Endothelial cell of umbilical vein (primary cell): Measurements from ENCODE around the gene MVD. TPM values are rescaled to one million over a fixed set of nuclear protein-coding genes. Genes with fewer than 3 reads are reported as not detected.

Source experiments
- BruUV-seq: library from RNA; stranded (reverse); fragments of 400-500 nt; replicated peaks from 2 replicates; lab custom pipeline; 2021; lab: Mats Ljungman, UMichigan
- CTCF ChIA-PET: fragments of 300-600, 350-600 bp; sonication (Branson Sonifier 250); formaldehyde crosslinking; loops from one replicate; lab custom pipeline; 2021; ENCODE audit warnings: antibody characterized with exemption, inconsistent platforms; lab: Charles Lee
- POLR2A ChIA-PET: fragments of 300-600, 350-600 bp; sonication (Branson Sonifier 250); formaldehyde crosslinking; loops from one replicate; lab custom pipeline; 2021; ENCODE audit warnings: antibody characterized with exemption, inconsistent platforms; lab: Charles Lee
- DNase-seq: peaks from one replicate; pipeline ENCODE4 v3.0.0-alpha.2; 2011; ENCODE audit warnings: low read depth, low spot score
- FAIRE-seq: peaks from 2 replicates; lab custom pipeline; 2011; peaks lifted over from hg19 to GRCh38; lab: Jason Lieb, UNC
- H2AFZ ChIP-seq: 2 replicates; pipeline ENCODE4 v1.6.0; 2012; ENCODE audit warnings: low read depth, low read length, control low read depth, inconsistent platforms
- H3K27ac ChIP-seq: 2 replicates; pipeline ENCODE4 v1.5.1; 2011; ENCODE audit warnings: low read depth, mild to moderate bottlenecking, control low read depth, low read length, moderate library complexity; ENCODE audit not compliant: insufficient read depth
- H3K27me3 ChIP-seq, 2 experiments: 2 replicates each; pipeline versions ENCODE4 v1.6.0 to v1.6.1; 2011; ENCODE audit warnings: low read length in 2 of 2, mixed read lengths in 1 of 2; ENCODE audit not compliant: control insufficient read depth in 2 of 2, insufficient read depth in 2 of 2
- H3K36me3 ChIP-seq, 2 experiments: 2 replicates in 1 of 2; 3 replicates in 1 of 2; pipeline ENCODE4 v1.5.1; 2011; ENCODE audit warnings: low read length in 2 of 2, mild to moderate bottlenecking in 1 of 2, moderate library complexity in 1 of 2; ENCODE audit not compliant: control insufficient read depth in 2 of 2, insufficient read depth in 2 of 2; ENCODE audit errors: extremely low read depth in 1 of 2
- H3K4me1 ChIP-seq: 3 replicates; pipeline ENCODE4 v1.5.1; 2011; ENCODE audit warnings: mild to moderate bottlenecking, low read length; ENCODE audit not compliant: control insufficient read depth, insufficient read depth; ENCODE audit errors: extremely low read depth
- H3K4me2 ChIP-seq: 2 replicates; pipeline ENCODE4 v1.6.1; 2011; ENCODE audit warnings: low read length, control low read depth, mixed read lengths; ENCODE audit not compliant: insufficient read depth
- H3K4me3 ChIP-seq, 3 experiments: fragments of 200-600 bp in 1 of 3; sonication (generic), shearing (Covaris generic) in 1 of 3; replicated peaks in 1 of 3; 2 replicates each; pipeline ENCODE4 v1.5.1; 2011 to 2016; ENCODE audit warnings: control low read depth in 3 of 3, low read length in 3 of 3, mild to moderate bottlenecking in 2 of 3, inconsistent platforms in 1 of 3, low read depth in 1 of 3, moderate library complexity in 1 of 3; ENCODE audit not compliant: insufficient read depth in 1 of 3
- H3K79me2 ChIP-seq: 2 replicates; pipeline ENCODE4 v1.6.0; 2012; ENCODE audit warnings: low read length, inconsistent platforms; ENCODE audit not compliant: control insufficient read depth, insufficient read depth
- H3K9ac ChIP-seq: replicated peaks from 2 replicates; pipeline ENCODE3; 2011; ENCODE audit warnings: low read length, control low read depth; ENCODE audit not compliant: insufficient read depth; ENCODE audit errors: extremely low read depth
- H3K9me1 ChIP-seq: replicated peaks from 3 replicates; pipeline ENCODE4 v1.6.0; 2011; ENCODE audit warnings: mild to moderate bottlenecking, low read length; ENCODE audit not compliant: control insufficient read depth, insufficient read depth; ENCODE audit errors: extremely low read depth
- H3K9me3 ChIP-seq: replicated peaks from 2 replicates; pipeline ENCODE4 v1.5.1; 2012; ENCODE audit warnings: low read length, inconsistent platforms; ENCODE audit not compliant: control insufficient read depth, insufficient read depth
- H4K20me1 ChIP-seq: replicated peaks from 2 replicates; pipeline ENCODE3; 2011; ENCODE audit warnings: mild to moderate bottlenecking, low read length; ENCODE audit not compliant: control insufficient read depth, insufficient read depth; ENCODE audit errors: extremely low read depth
- EZH2 ChIP-seq: IDR thresholded peaks from 2 replicates; pipeline ENCODE4 v1.6.1; 2012; ENCODE audit warnings: borderline replicate concordance, low read depth, mild to moderate bottlenecking, moderate library complexity, low read length, inconsistent platforms; ENCODE audit not compliant: severe bottlenecking
- FOS ChIP-seq: IDR thresholded peaks from 2 replicates; pipeline ENCODE4 v1.6.1; 2011; ENCODE audit warnings: mild to moderate bottlenecking, low read length, moderate library complexity, borderline replicate concordance; ENCODE audit not compliant: insufficient read depth
- GATA2 ChIP-seq: IDR thresholded peaks from 2 replicates; pipeline ENCODE4 v1.7.0; 2011; ENCODE audit warnings: low read depth, mild to moderate bottlenecking, moderate library complexity, mixed read lengths, low read length; ENCODE audit not compliant: insufficient read length, insufficient read depth
- JUN ChIP-seq: IDR thresholded peaks from 2 replicates; pipeline ENCODE4 v1.6.1; 2011; ENCODE audit warnings: borderline replicate concordance, low read depth; ENCODE audit not compliant: insufficient read length, insufficient read depth
- MYC ChIP-seq: IDR thresholded peaks from one replicate; pipeline ENCODE4 v1.6.1; 2011; ENCODE audit warnings: mild to moderate bottlenecking, low read depth, low read length
- POLR2A ChIP-seq: IDR thresholded peaks from 2 replicates; pipeline ENCODE4 v1.6.1; 2012; ENCODE audit warnings: low read depth, mild to moderate bottlenecking, control low read depth, low read length
- POLR2AphosphoS5 ChIP-seq: IDR thresholded peaks from 2 replicates; pipeline ENCODE4 v1.6.1; 2012; ENCODE audit warnings: low read depth, mild to moderate bottlenecking, control low read depth, low read length, moderate library complexity; ENCODE audit not compliant: insufficient read depth
- dilution Hi-C: fragments of 300-500 bp; cut with MboI; formaldehyde crosslinking; loops from one replicate; pipeline ENCODE4 v1.15.0; 2019; ENCODE audit warnings: low sequenced_read_pairs; ENCODE audit not compliant: extremely low pct_ligation_motif_present
- intact Hi-C: fragments of 100-400 bp; cut with micrococcal nuclease; formaldehyde crosslinking; loops from one replicate; pipeline ENCODE4 v1.10.0; 2022
- polyA plus RNA-seq, 4 experiments: library from polyadenylated mRNA; depleted of rRNA in 3 of 4; stranded (reverse) in 3 of 4; unstranded in 1 of 4; fragments of >200 nt; gene quantifications; 2 replicates each; pipeline versions ENCODE4 v1.2.1 to v1.2.3, GENCODE V29; 2011 to 2012; ENCODE audit warnings: missing spikeins in 1 of 4
- total RNA-seq: library from RNA; stranded (reverse); gene quantifications from 2 replicates; pipeline ENCODE4 v1.2.3, GENCODE V29; 2021
- TF ChIP-seq, protein P1 (sequence below), 2 donors: IDR thresholded peaks; 1 replicate in 1 of 2; 2 replicates in 1 of 2; pipeline ENCODE4 v1.5.1; 2011; ENCODE audit warnings: low read length in 2 of 2, mild to moderate bottlenecking in 2 of 2, moderate library complexity in 2 of 2, control low read depth in 1 of 2, inconsistent platforms in 1 of 2, low read depth in 1 of 2; ENCODE audit not compliant: insufficient read depth in 1 of 2; ENCODE audit errors: extremely low read depth in 1 of 2
- TF ChIP-seq, protein P2 (sequence below): IDR thresholded peaks from 2 replicates; pipeline ENCODE4 v1.6.1; 2011; ENCODE audit not compliant: insufficient read depth, insufficient read length

The MVD gene
- total and polyA plus RNA-seq, 2 donors (not counting 3 experiments of a cell fraction or from before 2014, with no cell fraction given): 64.4 to 142 TPM

DNA sequence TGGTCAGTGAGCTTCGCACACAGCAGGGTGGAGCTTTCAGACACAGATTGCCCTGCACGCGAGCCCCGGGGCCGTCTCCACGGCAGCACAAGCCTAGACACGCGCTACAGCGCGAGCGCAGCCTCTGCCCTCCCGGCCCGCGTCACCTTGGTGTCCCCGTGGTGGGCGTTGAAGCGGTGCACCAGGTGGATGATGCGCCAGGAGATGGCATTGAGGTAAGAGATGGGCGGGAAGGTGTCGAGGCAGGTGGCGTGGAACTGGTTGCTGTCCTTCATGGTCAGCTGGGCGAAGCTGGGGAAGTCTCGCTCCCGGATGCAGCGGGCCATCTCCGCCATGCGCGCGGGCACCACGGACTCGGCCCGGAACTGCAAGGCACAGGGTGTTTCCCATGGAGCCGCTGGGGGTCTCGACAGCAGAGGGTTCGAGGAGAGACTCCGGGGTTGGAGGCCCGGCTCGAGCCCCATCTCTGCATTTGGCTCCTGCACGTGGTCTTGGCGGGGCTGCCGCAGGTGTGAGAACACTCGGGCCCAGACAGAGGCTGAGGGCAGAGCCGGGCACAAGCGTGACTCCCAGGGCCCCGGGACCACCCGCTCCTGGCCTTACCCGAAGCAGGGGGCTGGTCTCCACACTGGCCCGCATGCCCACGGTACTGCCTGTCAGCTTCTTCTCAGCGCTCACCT, 7.7 kb downstream of the MVD start:
- Histone ChIP-seq H3K27me3 (no peaks in the 10 kb centered on the region), H2AFZ (no peak overlapping the region), H3K27ac (no peak overlapping the region), H4K20me1 (no peaks in the 10 kb centered on the region), H3K79me2 (peaks cover 17% of the 10 kb centered on the region), H3K9ac (no peak overlapping the region), H3K4me1 (peaks cover 10% of the 10 kb centered on the region), H3K9me1 (no peaks in the 10 kb centered on the region), H3K4me2 (no peak overlapping the region), H3K9me3 (no peaks in the 10 kb centered on the region), H3K36me3 (peaks cover 7 to 17% of the 10 kb centered on the region in 2 experiments), H3K4me3 (no peak overlapping the region)
- FAIRE-seq (no peak), DNase-seq (no peak)
- TF ChIP-seq MYC (no peak), POLR2AphosphoS5 (no peak), JUN (no peak), FOS (no peak), EZH2 (no peak), POLR2A (no peak), GATA2 (no peak)
- TF ChIP-seq, protein P1, sequence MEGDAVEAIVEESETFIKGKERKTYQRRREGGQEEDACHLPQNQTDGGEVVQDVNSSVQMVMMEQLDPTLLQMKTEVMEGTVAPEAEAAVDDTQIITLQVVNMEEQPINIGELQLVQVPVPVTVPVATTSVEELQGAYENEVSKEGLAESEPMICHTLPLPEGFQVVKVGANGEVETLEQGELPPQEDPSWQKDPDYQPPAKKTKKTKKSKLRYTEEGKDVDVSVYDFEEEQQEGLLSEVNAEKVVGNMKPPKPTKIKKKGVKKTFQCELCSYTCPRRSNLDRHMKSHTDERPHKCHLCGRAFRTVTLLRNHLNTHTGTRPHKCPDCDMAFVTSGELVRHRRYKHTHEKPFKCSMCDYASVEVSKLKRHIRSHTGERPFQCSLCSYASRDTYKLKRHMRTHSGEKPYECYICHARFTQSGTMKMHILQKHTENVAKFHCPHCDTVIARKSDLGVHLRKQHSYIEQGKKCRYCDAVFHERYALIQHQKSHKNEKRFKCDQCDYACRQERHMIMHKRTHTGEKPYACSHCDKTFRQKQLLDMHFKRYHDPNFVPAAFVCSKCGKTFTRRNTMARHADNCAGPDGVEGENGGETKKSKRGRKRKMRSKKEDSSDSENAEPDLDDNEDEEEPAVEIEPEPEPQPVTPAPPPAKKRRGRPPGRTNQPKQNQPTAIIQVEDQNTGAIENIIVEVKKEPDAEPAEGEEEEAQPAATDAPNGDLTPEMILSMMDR (IDR thresholded peaks at IDR 0.05; ENCODE audit: extremely low read depth in 1 of 2, insufficient read depth in 1 of 2, low read depth in 1 of 2, low read length in 2 of 2): no peak
- TF ChIP-seq, protein P2, sequence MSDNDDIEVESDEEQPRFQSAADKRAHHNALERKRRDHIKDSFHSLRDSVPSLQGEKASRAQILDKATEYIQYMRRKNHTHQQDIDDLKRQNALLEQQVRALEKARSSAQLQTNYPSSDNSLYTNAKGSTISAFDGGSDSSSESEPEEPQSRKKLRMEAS: no peak
- no TSS peak for BruUV-seq
- dilution Hi-C loops (no loop called here), intact Hi-C loops (no loop called here)
- POLR2A ChIA-PET: no interaction called here
- CTCF ChIA-PET: no interaction called here
